ENCODE results near the gene RPTOR.

DNA sequence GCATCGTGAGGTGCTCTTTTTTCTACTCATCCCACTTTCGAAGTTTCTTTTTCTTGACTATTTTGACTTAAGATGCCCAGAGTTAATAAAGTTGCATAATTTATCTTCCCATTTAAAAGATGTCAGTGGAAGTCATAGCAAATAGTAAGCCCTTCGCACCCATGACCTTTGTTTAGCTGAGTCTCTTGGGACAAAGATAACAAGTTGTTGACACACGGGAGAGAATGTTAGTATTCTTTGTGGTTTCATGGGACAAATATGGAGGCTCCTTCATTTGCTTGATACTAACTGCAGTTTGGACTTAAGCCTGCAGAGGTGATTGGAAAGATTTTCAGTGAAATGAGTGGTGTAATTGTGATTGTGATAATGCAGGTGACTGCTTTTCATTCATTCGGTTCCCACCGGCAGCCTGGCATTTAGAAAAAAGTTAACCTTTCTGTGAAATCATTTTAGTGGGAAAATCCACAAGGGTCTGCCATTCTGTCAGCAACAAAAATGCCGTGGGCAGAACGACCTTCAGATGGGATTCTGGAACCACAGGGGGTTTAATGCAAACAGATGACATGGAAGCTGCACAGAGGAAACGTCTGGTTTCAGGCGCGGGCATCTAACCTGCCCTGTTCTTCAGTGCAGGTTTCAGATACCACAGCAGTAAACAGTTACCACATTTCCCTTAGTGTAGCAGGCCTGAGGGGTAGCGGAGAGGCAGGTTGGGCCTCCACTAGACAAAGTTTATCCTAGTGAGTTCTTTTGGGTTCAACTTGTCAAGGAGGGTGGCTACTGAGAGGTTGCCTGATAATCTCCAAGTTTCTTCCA is 123.0 kb downstream of the RPTOR start:
- TF ChIP-seq, protein P1, sequence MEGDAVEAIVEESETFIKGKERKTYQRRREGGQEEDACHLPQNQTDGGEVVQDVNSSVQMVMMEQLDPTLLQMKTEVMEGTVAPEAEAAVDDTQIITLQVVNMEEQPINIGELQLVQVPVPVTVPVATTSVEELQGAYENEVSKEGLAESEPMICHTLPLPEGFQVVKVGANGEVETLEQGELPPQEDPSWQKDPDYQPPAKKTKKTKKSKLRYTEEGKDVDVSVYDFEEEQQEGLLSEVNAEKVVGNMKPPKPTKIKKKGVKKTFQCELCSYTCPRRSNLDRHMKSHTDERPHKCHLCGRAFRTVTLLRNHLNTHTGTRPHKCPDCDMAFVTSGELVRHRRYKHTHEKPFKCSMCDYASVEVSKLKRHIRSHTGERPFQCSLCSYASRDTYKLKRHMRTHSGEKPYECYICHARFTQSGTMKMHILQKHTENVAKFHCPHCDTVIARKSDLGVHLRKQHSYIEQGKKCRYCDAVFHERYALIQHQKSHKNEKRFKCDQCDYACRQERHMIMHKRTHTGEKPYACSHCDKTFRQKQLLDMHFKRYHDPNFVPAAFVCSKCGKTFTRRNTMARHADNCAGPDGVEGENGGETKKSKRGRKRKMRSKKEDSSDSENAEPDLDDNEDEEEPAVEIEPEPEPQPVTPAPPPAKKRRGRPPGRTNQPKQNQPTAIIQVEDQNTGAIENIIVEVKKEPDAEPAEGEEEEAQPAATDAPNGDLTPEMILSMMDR (IDR thresholded peaks at IDR 0.05 in 2 of 3, conservative IDR thresholded peaks at IDR 0.05 in 1 of 3; ENCODE audit: control insufficient read depth in 2 of 3, extremely low read depth in 1 of 3, insufficient read depth in 1 of 3, low read depth in 3 of 3, low read length in 3 of 3): no peak
- no peak for TF ChIP-seq SP1 (IDR thresholded peaks at IDR 0.05; ENCODE audit: low read depth, low read length)
- TF ChIP-seq RAD21 (IDR thresholded peaks at IDR 0.05; ENCODE audit: insufficient read depth, low read depth, low read length): no peak
- TF ChIP-seq, protein P2, sequence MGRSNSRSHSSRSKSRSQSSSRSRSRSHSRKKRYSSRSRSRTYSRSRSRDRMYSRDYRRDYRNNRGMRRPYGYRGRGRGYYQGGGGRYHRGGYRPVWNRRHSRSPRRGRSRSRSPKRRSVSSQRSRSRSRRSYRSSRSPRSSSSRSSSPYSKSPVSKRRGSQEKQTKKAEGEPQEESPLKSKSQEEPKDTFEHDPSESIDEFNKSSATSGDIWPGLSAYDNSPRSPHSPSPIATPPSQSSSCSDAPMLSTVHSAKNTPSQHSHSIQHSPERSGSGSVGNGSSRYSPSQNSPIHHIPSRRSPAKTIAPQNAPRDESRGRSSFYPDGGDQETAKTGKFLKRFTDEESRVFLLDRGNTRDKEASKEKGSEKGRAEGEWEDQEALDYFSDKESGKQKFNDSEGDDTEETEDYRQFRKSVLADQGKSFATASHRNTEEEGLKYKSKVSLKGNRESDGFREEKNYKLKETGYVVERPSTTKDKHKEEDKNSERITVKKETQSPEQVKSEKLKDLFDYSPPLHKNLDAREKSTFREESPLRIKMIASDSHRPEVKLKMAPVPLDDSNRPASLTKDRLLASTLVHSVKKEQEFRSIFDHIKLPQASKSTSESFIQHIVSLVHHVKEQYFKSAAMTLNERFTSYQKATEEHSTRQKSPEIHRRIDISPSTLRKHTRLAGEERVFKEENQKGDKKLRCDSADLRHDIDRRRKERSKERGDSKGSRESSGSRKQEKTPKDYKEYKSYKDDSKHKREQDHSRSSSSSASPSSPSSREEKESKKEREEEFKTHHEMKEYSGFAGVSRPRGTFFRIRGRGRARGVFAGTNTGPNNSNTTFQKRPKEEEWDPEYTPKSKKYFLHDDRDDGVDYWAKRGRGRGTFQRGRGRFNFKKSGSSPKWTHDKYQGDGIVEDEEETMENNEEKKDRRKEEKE (IDR thresholded peaks at IDR 0.05): no peak
- TF ChIP-seq TARDBP (IDR thresholded peaks at IDR 0.05; ENCODE audit: borderline replicate concordance): no peak
- TF ChIP-seq LARP7 (IDR thresholded peaks at IDR 0.05): no peak
- no peak for TF ChIP-seq MEF2A (IDR thresholded peaks at IDR 0.05; ENCODE audit: insufficient read depth, low read depth, low read length)
- no peak for TF ChIP-seq ZNF274 (IDR thresholded peaks at IDR 0.05; ENCODE audit: insufficient read depth, insufficient read length)
